HG03460 (cell line): ENCODE results near the gene IGFL2.
"Not testable (repeated sequence)": the region's sequence is repeated elsewhere in the genome, so short reads cannot be mapped to it uniquely, and the experiment has no call there.

Experiments
- ATAC-seq: cut with Tn5 transposase; IDR thresholded peaks from one replicate; pipeline ENCODE4 v1.9.1; 2021; ENCODE audit not compliant: unreplicated experiment

Gene IGFL2

DNA sequence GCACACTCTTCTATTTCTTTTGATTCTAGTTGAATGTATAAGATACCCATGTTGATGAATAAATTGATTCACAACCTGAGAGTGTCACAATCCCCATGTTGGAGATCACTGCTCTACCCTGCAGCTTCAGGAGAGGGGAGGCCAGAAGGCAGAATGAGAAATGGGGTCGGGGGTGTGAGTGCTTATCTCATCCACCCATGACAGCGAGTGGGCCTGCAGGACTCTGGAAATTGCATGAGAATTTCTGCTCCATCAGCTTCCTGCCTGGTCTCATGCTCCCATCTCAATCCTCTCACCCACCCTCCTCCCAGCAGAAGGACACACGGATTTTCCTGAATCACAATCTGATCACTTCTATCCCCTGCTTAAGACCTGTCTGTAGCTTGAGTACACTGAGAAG, 58.6 kb downstream of the IGFL2 start:
- no peak for ATAC-seq

DNA sequence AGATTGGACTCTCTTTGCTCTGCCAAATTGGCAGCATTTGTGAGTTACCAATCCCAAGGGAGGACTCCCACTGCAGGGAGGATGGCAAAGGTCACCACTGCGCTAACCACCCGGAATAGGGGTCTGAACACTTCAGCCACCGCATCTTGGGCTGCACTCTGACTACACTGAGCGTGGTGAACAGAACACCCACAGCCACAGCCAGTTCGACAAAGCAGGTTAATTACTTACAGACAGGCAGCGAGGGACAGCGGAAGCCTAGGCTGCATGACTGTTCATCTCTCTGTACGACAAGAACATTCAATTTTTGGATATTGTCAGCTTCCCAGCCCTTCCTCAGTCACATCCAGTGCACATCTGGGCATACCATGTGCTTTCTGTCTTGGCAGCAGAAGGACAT, 59.8 kb downstream of the IGFL2 start:
- not testable (repeated sequence) for ATAC-seq

DNA sequence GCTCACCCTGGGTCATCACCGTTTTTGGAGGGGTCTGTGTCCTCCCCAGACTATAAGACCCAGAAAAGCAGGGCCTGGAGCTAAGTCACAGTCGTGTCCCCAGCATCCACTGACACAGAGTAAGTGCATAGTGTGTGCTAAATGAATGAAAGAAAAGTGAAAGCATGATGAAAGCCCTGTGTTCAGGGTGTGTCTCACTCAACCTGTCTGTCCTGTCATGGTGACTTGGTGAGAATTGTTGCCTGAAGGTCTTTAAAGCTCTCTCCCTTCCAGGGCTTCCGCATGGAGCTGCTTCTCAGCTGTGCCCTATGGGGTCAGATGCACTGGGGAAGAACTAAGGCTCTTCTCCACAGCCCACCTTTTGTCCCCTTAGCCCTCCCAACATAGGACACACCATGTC, 61.0 kb downstream of the IGFL2 start:
- ATAC-seq: no peak

DNA sequence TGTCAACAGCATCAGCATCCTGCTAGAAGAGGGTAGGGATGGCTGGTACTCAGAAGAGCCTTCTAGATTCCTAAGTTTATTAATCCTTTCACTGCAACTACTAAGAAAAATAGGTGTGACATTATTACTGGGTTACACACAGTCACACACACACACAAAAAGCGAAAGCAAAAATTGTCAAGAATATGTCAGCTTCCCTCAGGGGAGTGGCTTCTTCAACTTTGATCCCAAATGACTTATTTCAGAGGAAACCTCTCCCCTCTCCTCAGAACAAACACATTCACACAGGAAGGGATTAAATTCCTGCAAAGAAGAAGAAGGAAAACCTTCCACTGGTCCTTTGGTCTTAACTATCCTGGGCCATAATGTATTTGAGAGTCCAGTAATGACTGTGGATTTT, 61.4 kb downstream of the IGFL2 start:
- no peak for ATAC-seq

DNA sequence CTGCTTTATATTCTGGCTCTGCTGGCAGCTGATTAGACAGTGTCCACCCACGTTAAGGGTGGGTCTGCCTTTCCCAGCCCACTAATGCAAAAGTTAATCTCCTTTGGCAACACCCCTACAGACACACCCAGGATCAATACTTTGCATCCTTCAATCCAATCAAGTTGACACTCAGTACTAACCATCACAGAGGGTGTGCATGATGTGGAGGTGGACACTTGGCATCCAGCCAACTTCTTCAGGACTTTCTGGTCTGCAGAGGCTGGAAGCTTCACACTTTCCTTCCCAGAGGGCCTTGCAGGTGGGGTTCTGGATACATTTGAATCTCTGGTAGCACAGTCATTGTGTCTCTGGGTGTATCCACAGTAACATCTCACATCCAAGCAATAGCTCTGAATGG, 62.6 kb downstream of the IGFL2 start:
- ATAC-seq: no peak
